Colon (tissue), 2 donors: ENCODE measurements around the gene ZNF343.
"Not testable (repeated sequence)": the region's sequence is repeated elsewhere in the genome, so short reads cannot be mapped to it uniquely, and the experiment has no call there.

Source experiments
- FAIRE-seq: peaks from 2 replicates; lab custom pipeline; 2012; peaks lifted over from hg19 to GRCh38; lab: Jason Lieb, UNC
- donor health status: control.
- donor health status: control.

ZNF343 gene

GRCh38 chr20:2521369-2522305, 12.9 kb upstream of the ZNF343 start:
- FAIRE-seq = no peak

- FAIRE-seq = no peak
Measured at GRCh38 chr20:2520617-2521016, 11.9 kb upstream of the ZNF343 start.

- no peak for FAIRE-seq
Measured at GRCh38 chr20:2519115-2519809, 10.5 kb upstream of the ZNF343 start.

- FAIRE-seq = no peak
Measured at GRCh38 chr20:2518558-2518957, 9.8 kb upstream of the ZNF343 start.

- FAIRE-seq = no peak
Measured at GRCh38 chr20:2518096-2518495, 9.4 kb upstream of the ZNF343 start.

GRCh38 chr20:2516399-2516798, 7.7 kb upstream of the ZNF343 start:
- no peak for FAIRE-seq

GRCh38 chr20:2515203-2515602, 6.5 kb upstream of the ZNF343 start:
- FAIRE-seq = no peak

- no peak for FAIRE-seq
Measured at GRCh38 chr20:2509794-2510193, 1.1 kb upstream of the ZNF343 start.

GRCh38 chr20:2509468-2509781, 710 bp upstream of the ZNF343 start:
- FAIRE-seq = no peak

GRCh38 chr20:2507875-2508630, 662 bp downstream of the ZNF343 start:
- FAIRE-seq = no peak

GRCh38 chr20:2507464-2507863, 1.3 kb downstream of the ZNF343 start:
- no peak for FAIRE-seq

GRCh38 chr20:2506426-2506825, 2.3 kb downstream of the ZNF343 start:
- FAIRE-seq = not testable (repeated sequence)

- not testable (repeated sequence) for FAIRE-seq
Measured at GRCh38 chr20:2504803-2505202, 3.9 kb downstream of the ZNF343 start.

- not testable (repeated sequence) for FAIRE-seq
Measured at GRCh38 chr20:2502808-2503384, 5.8 kb downstream of the ZNF343 start.

- FAIRE-seq = no peak
Measured at GRCh38 chr20:2485661-2486060, 23.1 kb downstream of the ZNF343 start.

GRCh38 chr20:2485080-2485479, 23.6 kb downstream of the ZNF343 start:
- FAIRE-seq = no peak

GRCh38 chr20:2483504-2483903, 25.2 kb downstream of the ZNF343 start:
- no peak for FAIRE-seq

- FAIRE-seq = no peak
Measured at GRCh38 chr20:2480381-2480780, 28.3 kb downstream of the ZNF343 start.

GRCh38 chr20:2476742-2477615, 31.7 kb downstream of the ZNF343 start:
- no peak for FAIRE-seq

- FAIRE-seq = no peak
Measured at GRCh38 chr20:2475850-2476741, 32.6 kb downstream of the ZNF343 start.
